HepG2 (cell line): ENCODE measurements around the gene MFAP1. TPM values are rescaled to one million over a fixed set of nuclear protein-coding genes. Genes with fewer than 3 reads are reported as not detected.

Source experiments
- ATAC-seq: fragments of 200-7000 bp; cut with Tn5 transposase; 3 replicates; pipeline ENCODE4 v1.9.1; 2020; ENCODE audit warnings: mild to moderate bottlenecking, moderate library complexity
- BruUV-seq: library from RNA; stranded (reverse); fragments of 400-500 nt; replicated peaks from 2 replicates; lab custom pipeline; 2021; lab: Mats Ljungman, UMichigan
- CTCF ChIA-PET: fragments of 300-600 bp; formaldehyde crosslinking; extraction: SDS; loops from one replicate; lab custom pipeline; 2021; ENCODE audit warnings: low total read pairs, inconsistent platforms, low intra/inter-chr PET ratio; lab: Yijun Ruan, JAX
- POLR2A ChIA-PET: fragments of 350-600 bp; sonication (Branson Sonifier 250); formaldehyde crosslinking; loops from one replicate; lab custom pipeline; 2020; ENCODE audit warnings: antibody characterized with exemption, inconsistent platforms; lab: Yijun Ruan, JAX
- DNase-seq: peaks from one replicate; pipeline ENCODE4 v3.0.0-alpha.2; 2015; ENCODE audit warnings: low spot score
- FAIRE-seq: peaks from 3 replicates; lab custom pipeline; 2011; peaks lifted over from hg19 to GRCh38; lab: Jason Lieb, UNC
- H2AFZ ChIP-seq: one replicate; pipeline ENCODE4 v1.6.1; 2011; ENCODE audit warnings: low read length, inconsistent platforms
- H3K27ac ChIP-seq: fragments of 300-600 bp; 3 replicates; pipeline ENCODE4 v1.8.0; 2011; ENCODE audit warnings: mixed run types, mild to moderate bottlenecking, mixed read lengths, low read length, inconsistent platforms; ENCODE audit not compliant: insufficient read depth; ENCODE audit errors: extremely low read length
- H3K27me3 ChIP-seq, 2 experiments: fragments of 200-600 bp in 1 of 2; 2 replicates in 1 of 2; 3 replicates in 1 of 2; pipeline versions ENCODE4 v1.6.0 to v1.8.0; 2011; ENCODE audit warnings: low read length in 2 of 2, mild to moderate bottlenecking in 2 of 2, moderate library complexity in 2 of 2, inconsistent platforms in 1 of 2; ENCODE audit not compliant: insufficient read depth in 2 of 2, control insufficient read depth in 1 of 2
- H3K36me3 ChIP-seq, 2 experiments: fragments of 200-600 bp in 1 of 2; replicated peaks in 1 of 2; 2 replicates in 1 of 2; 3 replicates in 1 of 2; pipeline versions ENCODE4 v1.5.1 to v1.8.0; 2011; ENCODE audit warnings: low read length in 2 of 2, inconsistent platforms in 1 of 2; ENCODE audit not compliant: insufficient read depth in 2 of 2, control insufficient read depth in 1 of 2
- H3K4me1 ChIP-seq: 2 replicates; pipeline ENCODE4 v1.5.1; 2012; ENCODE audit warnings: low read length, inconsistent platforms; ENCODE audit not compliant: insufficient read depth
- H3K4me2 ChIP-seq: 2 replicates; pipeline ENCODE4 v1.6.0; 2011; ENCODE audit warnings: low read depth, low read length, inconsistent platforms
- H3K4me3 ChIP-seq, 3 experiments: fragments of 200-600 bp in 1 of 3; sonication (generic), shearing (Covaris generic) in 1 of 3; replicated peaks in 1 of 3; 2 replicates each; pipeline ENCODE4 v1.5.1; 2011 to 2016; ENCODE audit warnings: low read length in 3 of 3, inconsistent platforms in 2 of 3, low read depth in 2 of 3, mild to moderate bottlenecking in 2 of 3, control low read depth in 1 of 3, mixed read lengths in 1 of 3; ENCODE audit not compliant: insufficient read depth in 1 of 3
- H3K79me2 ChIP-seq: one replicate; pipeline ENCODE4 v1.6.1; 2011; ENCODE audit warnings: low read length, inconsistent platforms; ENCODE audit not compliant: insufficient read depth
- H3K9ac ChIP-seq: 2 replicates; pipeline ENCODE4 v1.6.0; 2011; ENCODE audit warnings: mild to moderate bottlenecking, low read depth, low read length, inconsistent platforms; ENCODE audit not compliant: insufficient read depth
- H3K9me3 ChIP-seq: 2 replicates; pipeline ENCODE4 v1.5.1; 2012; ENCODE audit warnings: mild to moderate bottlenecking, low read length
- H4K20me1 ChIP-seq: 2 replicates; pipeline ENCODE4 v1.6.0; 2011; ENCODE audit warnings: inconsistent platforms, mild to moderate bottlenecking, low read length, moderate library complexity; ENCODE audit not compliant: insufficient read depth
- EEA1 ChIP-seq: sonication (generic); formaldehyde crosslinking; IDR thresholded peaks from 2 replicates; pipeline ENCODE4 v1.5.1; 2020; ENCODE audit warnings: mild to moderate bottlenecking, missing genetic modification reagents, borderline replicate concordance
- GATAD1 ChIP-seq: IDR thresholded peaks from 2 replicates; pipeline ENCODE4 v1.6.1; 2016; ENCODE audit warnings: missing genetic modification reagents, missing compliant biosample characterization
- HMG20B ChIP-seq: conservative IDR thresholded peaks from 2 replicates; pipeline ENCODE4 v1.6.1; 2016; ENCODE audit warnings: missing genetic modification reagents, missing compliant biosample characterization
- IKZF1 ChIP-seq: fragments of 450-650 bp; IDR thresholded peaks from 2 replicates; pipeline ENCODE4 v1.7.1; 2016
- JUND ChIP-seq: sonication (generic); formaldehyde crosslinking; IDR thresholded peaks from 2 replicates; pipeline ENCODE4 v1.8.0; 2022; ENCODE audit warnings: mild to moderate bottlenecking, missing genetic modification reagents
- PHF20 ChIP-seq: sonication (generic); formaldehyde crosslinking; IDR thresholded peaks from 2 replicates; pipeline ENCODE4 v1.5.0; 2020; ENCODE audit warnings: mild to moderate bottlenecking, missing genetic modification reagents
- SALL1 ChIP-seq: sonication (generic); formaldehyde crosslinking; IDR thresholded peaks from 2 replicates; pipeline ENCODE4 v1.8.0; 2022; ENCODE audit warnings: mild to moderate bottlenecking, missing genetic modification reagents
- SP4 ChIP-seq: sonication (generic); formaldehyde crosslinking; IDR thresholded peaks from 2 replicates; pipeline ENCODE4 v1.8.1; 2023; ENCODE audit warnings: mild to moderate bottlenecking, missing genetic modification reagents
- TGIF2 ChIP-seq: IDR thresholded peaks from 2 replicates; pipeline ENCODE4 v1.6.1; 2016; ENCODE audit warnings: control low read depth, missing compliant biosample characterization
- ZFAT ChIP-seq: sonication (generic); formaldehyde crosslinking; conservative IDR thresholded peaks from 2 replicates; pipeline ENCODE4 v1.8.1; 2023; ENCODE audit warnings: missing genetic modification reagents, inconsistent platforms
- ZNF17 ChIP-seq: sonication (generic); formaldehyde crosslinking; IDR thresholded peaks from 2 replicates; pipeline ENCODE4 v1.5.0; 2020; ENCODE audit warnings: mild to moderate bottlenecking, missing genetic modification reagents
- ZNF282 ChIP-seq: fragments of 450-650 bp; IDR thresholded peaks from 2 replicates; pipeline ENCODE4 v1.6.1; 2018; ENCODE audit not compliant: partially characterized antibody
- ZNF292 ChIP-seq: sonication (generic); formaldehyde crosslinking; IDR thresholded peaks from 2 replicates; pipeline ENCODE4 v1.8.1; 2022; ENCODE audit warnings: mild to moderate bottlenecking, low read depth, missing genetic modification reagents, borderline replicate concordance
- ZNF343 ChIP-seq: sonication (generic); formaldehyde crosslinking; IDR thresholded peaks from 2 replicates; pipeline ENCODE4 v1.4.0; 2020; ENCODE audit warnings: mild to moderate bottlenecking, missing genetic modification reagents
- ZNF800 ChIP-seq: sonication (generic); formaldehyde crosslinking; IDR thresholded peaks from 2 replicates; pipeline ENCODE4 v1.4.0; 2020; ENCODE audit warnings: missing genetic modification reagents
- ZSCAN9 ChIP-seq: IDR thresholded peaks from 2 replicates; pipeline ENCODE4 v1.6.1; 2016; ENCODE audit warnings: borderline replicate concordance
- WGBS: methylation state at CpG from one replicate; pipeline ENCODE4 v1.1.6; 2017; ENCODE audit warnings: low lambda C conversion rate; 5-methylcytosine and 5-hydroxymethylcytosine counted together
- in situ Hi-C: cut with HindIII; loops from 2 replicates; pipeline ENCODE4 v1.10.0; 2017; ENCODE audit warnings: low pct_unique_long_range_greater_than_20kb; ENCODE audit not compliant: extremely low pct_ligation_motif_present
- intact Hi-C: fragments of 100-400 bp; cut with micrococcal nuclease; formaldehyde crosslinking; loops from one replicate; pipeline ENCODE4 v1.10.0; 2022; ENCODE audit not compliant: unreplicated experiment
- polyA plus RNA-seq, 8 experiments: library from polyadenylated mRNA; depleted of rRNA in 3 of 8; stranded (reverse) in 7 of 8; unstranded in 1 of 8; fragments of >200 nt; fragmentation: Illumina TruSeq in 4 of 8; extraction: Trizol in 4 of 8; gene quantifications; 2 replicates each; pipeline versions ENCODE4 v1.2.1 to v1.2.3, GENCODE V29; 2011 to 2016; ENCODE audit warnings: low read depth in 4 of 8, missing spikeins in 1 of 8, mixed read lengths in 1 of 8; ENCODE audit not compliant: insufficient read depth in 1 of 8
- total RNA-seq, 5 experiments: library from RNA; depleted of rRNA; stranded (reverse); fragments of >200 nt; fragmentation: Illumina TruSeq; extraction: Trizol; gene quantifications; 2 replicates each; pipeline ENCODE4 v1.2.3, GENCODE V29; 2016; ENCODE audit warnings: low read depth in 1 of 5
- TF ChIP-seq, protein P1 (sequence below): sonication (generic); formaldehyde crosslinking; IDR thresholded peaks from 2 replicates; pipeline ENCODE4 v1.9.0; 2021; ENCODE audit warnings: missing genetic modification reagents, mild to moderate bottlenecking, borderline replicate concordance

Gene MFAP1
- total and polyA plus RNA-seq, 2 of the 13 experiments (the other 11 are each of a cell fraction or from before 2014, with no cell fraction given), result 11.8 to 39.5 TPM

- no peaks in the 10 kb centered on the region for H3K9me3 ChIP-seq
- DNase-seq (no peak), ATAC-seq (no peak), FAIRE-seq (no peak)
- in situ Hi-C loops (no loop called here), intact Hi-C loops (no loop called here)
- over 99% methylated on average over 6 of the region's 6 CpGs for WGBS
- no peak overlapping the region for H3K4me3 ChIP-seq
- H3K4me1 ChIP-seq, result no peaks in the 10 kb centered on the region
- TF ChIP-seq GATAD1 (no peak), ZSCAN9 (CRISPR knock-in tag) (no peak), JUND (CRISPR knock-in tag) (no peak), EEA1 (CRISPR knock-in tag) (no peak), ZNF282 (no peak)
- CTCF ChIA-PET, result no interaction called here
- H4K20me1 ChIP-seq, result no peaks in the 10 kb centered on the region
- no peak overlapping the region for H3K9ac ChIP-seq
- H3K27me3 ChIP-seq, result no peaks in the 10 kb centered on the region
- H3K36me3 ChIP-seq, result peaks cover 28 to 86% of the 10 kb centered on the region in 2 experiments
- no TSS peak for BruUV-seq
- H2AFZ ChIP-seq, result no peak overlapping the region
- H3K79me2 ChIP-seq, result no peaks in the 10 kb centered on the region
- no peak overlapping the region for H3K4me2 ChIP-seq
- POLR2A ChIA-PET, result interaction anchor here (1.3 to 1.5 kb wide), 2 partner anchors 9 to 16 kb away, joined by 4 to 5 read pairs; partner anchors contain the start of genes HYPK, MFAP1 and SERINC4
- H3K27ac ChIP-seq, result no peak overlapping the region
These were observed 15.4 kb downstream of the MFAP1 start for GRCh38 chr15:43808960-43809678.

DNA sequence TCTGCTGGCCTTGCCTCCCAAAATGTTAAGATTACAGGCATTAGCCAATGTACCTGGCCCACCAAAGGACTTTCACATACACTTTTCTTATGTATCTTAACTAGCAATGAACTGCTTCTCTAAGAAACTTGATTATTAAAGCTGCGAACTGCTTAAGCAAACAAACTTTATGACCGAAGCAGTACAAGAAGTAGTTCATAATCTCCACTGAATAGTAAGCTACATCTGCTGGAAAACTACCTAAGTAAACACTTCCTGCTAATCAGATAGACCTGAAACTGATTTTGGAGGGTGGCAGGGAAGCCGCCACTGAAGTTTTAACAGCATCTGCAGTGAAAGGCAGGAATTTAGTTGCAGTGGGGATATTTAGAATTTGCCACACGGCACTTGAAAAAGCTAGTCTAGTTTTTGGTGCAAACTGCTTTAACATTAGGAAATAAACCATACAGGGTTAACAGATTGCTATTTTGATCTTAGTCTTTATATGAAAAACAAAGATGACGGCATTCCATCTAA, 16.0 kb downstream of the MFAP1 start:
- Histone ChIP-seq H3K27me3 (no peaks in the 10 kb centered on the region), H3K4me2 (no peak overlapping the region), H4K20me1 (no peaks in the 10 kb centered on the region), H3K36me3 (peaks cover 28 to 82% of the 10 kb centered on the region in 2 experiments), H3K9me3 (no peaks in the 10 kb centered on the region), H3K9ac (no peak overlapping the region), H2AFZ (no peak overlapping the region), H3K27ac (no peak overlapping the region), H3K79me2 (no peaks in the 10 kb centered on the region), H3K4me3 (no peak overlapping the region), H3K4me1 (no peaks in the 10 kb centered on the region)
- in situ Hi-C loops, result no loop called here
- FAIRE-seq (no peak), ATAC-seq (no peak), DNase-seq (no peak)
- WGBS, result 98% methylated on average over 5 of the region's 5 CpGs
- CTCF ChIA-PET, result no interaction called here
- POLR2A ChIA-PET, result interaction anchor here (1.3 kb wide), 1 partner anchor 8 kb away, joined by 4 read pairs; the partner anchor contains the start of genes HYPK and SERINC4
- intact Hi-C loops, result no loop called here
- no TSS peak for BruUV-seq
- TF ChIP-seq IKZF1 (no peak), PHF20 (CRISPR knock-in tag) (no peak), ZNF343 (CRISPR knock-in tag) (no peak), ZNF17 (CRISPR knock-in tag) (no peak), SALL1 (no peak), ZFAT (CRISPR knock-in tag) (no peak), ZNF800 (no peak), ZNF292 (no peak), HMG20B (no peak), TGIF2 (CRISPR knock-in tag) (no peak), SP4 (CRISPR knock-in tag) (no peak)
- TF ChIP-seq, protein P1, sequence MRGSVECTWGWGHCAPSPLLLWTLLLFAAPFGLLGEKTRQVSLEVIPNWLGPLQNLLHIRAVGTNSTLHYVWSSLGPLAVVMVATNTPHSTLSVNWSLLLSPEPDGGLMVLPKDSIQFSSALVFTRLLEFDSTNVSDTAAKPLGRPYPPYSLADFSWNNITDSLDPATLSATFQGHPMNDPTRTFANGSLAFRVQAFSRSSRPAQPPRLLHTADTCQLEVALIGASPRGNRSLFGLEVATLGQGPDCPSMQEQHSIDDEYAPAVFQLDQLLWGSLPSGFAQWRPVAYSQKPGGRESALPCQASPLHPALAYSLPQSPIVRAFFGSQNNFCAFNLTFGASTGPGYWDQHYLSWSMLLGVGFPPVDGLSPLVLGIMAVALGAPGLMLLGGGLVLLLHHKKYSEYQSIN (CRISPR knock-in tag), result no peak
